ENCODE results near the gene NUDT16L1.

GRCh38 chr16:4736546-4736945 lies 43.2 kb downstream of the NUDT16L1 start:
- no peak for TF ChIP-seq POLR2AphosphoS5 (IDR thresholded peaks at IDR 0.05)
- TF ChIP-seq CTCF (IDR thresholded peaks at IDR 0.05; ENCODE audit: poor library complexity, severe bottlenecking): no peak
- TF ChIP-seq EZH2 (IDR thresholded peaks at IDR 0.05; ENCODE audit: borderline replicate concordance, insufficient read depth, low read length, poor library complexity, severe bottlenecking): no peak
- no peak for TF ChIP-seq EP300 (conservative IDR thresholded peaks at IDR 0.05; ENCODE audit: poor library complexity, severe bottlenecking)
- no peak for TF ChIP-seq RAD21 (conservative IDR thresholded peaks at IDR 0.05)
- no peak for TF ChIP-seq TAF1 (IDR thresholded peaks at IDR 0.05; ENCODE audit: low read depth)
- no peak for TF ChIP-seq MXI1 (conservative IDR thresholded peaks at IDR 0.05; ENCODE audit: poor library complexity, severe bottlenecking)
- TF ChIP-seq SMC3 (conservative IDR thresholded peaks at IDR 0.05; ENCODE audit: poor library complexity): no peak
